Measurements from ENCODE around the gene LGALS7.
A peak's percentile ranks its signal among the peaks of the same experiment; 100 is the strongest.
"Not testable (repeated sequence)": the region's sequence is repeated elsewhere in the genome, so short reads cannot be mapped to it uniquely, and the experiment has no call there.

Gene LGALS7

DNA sequence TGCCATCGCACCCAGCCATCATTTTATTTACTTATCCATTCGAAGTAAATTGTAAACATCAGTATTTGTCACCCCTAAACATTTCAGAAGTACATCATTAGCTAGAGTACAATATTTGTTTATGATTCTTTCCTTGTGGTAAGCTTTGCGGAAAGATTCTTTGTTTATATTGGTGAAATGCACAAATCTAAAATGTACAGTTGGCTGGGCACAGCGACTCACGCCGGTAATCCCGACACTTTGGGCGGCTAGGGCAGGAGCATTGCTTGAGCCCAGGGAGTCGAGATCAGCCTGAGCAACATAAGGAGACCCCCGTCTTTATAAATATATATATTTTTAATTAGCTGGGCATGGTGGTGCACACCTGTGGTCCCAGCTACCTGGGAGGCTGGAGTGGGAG, 25.8 kb upstream of the LGALS7 start:
- no peak for DNase-seq

DNA sequence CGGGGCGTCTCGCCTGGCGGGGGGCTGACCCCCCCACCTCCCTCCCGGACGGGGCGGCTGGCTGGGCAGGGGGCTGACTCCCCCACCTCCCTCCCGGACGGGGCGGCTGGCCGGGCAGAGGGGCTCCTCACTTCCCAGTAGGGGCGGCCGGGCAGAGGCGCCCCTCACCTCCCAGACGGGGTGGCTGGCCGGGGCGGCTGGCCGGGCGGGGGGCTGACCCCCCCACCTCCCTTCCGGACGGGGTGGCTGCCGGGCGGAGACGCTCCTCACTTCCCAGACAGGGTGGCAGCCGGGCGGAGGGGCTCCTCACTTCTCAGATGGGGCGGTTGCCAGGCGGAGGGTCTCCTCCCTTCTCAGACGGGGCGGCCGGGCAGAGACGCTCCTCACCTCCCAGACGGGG, 24.5 kb upstream of the LGALS7 start:
- DNase-seq = not testable (repeated sequence)

DNA sequence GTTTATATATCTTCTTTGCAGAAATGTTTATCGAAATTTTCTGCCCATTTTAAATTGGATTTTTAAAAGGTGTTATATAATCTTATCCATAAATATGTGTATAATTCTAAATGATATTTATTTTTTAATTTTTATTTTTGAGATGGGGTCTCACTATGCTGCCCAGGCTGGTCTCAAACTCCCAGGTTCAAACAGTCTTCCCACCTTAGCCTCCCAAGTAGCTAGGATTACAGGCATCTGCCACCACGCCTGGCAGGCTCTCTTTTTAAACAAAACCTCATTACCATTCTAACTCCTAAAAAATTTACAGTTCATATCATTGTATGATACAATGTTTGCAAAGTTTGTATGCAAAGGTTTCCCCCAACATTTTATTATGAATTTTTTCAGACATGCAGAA, 22.8 kb upstream of the LGALS7 start:
- DNase-seq = no peak

DNA sequence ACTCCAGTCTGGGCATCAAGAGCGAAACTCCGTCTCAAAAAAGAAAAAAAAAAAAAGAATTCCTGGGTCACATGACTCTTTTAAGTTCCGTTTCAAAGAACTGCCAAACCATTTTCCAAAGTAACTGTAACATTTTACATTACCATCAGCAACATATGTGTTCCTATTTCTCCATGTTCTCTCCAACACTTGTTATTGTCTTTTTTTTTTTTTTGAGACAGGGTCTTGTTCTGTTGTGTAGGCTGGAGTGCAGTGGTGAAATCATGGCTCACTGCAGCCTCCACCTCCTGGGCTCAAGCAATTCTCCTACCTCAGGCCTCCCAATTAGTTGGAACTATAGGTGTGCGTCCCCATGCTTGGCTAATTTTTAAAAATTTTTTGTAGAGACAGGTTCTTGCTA, 22.2 kb upstream of the LGALS7 start:
- DNase-seq = no peak

DNA sequence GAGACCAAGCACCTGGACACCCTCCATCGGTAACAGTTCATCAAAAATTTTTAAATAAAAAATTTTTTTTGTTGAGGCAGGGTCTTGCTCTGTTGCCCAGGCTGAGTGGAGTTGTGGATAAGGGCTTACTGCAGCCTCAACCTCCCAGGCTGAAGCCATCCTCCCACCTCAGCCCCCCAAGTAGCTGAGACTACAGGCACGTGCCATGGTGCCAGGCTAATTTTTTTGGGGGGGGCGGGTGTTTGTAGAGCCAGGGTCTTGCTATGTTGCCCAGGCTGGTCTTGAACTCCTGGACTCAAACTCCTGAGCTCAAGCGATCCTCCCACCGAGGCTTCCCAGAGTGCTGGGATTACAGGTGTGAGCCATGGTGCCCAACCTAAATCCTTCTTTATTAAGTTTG, 20.4 kb upstream of the LGALS7 start:
- no peak for DNase-seq

DNA sequence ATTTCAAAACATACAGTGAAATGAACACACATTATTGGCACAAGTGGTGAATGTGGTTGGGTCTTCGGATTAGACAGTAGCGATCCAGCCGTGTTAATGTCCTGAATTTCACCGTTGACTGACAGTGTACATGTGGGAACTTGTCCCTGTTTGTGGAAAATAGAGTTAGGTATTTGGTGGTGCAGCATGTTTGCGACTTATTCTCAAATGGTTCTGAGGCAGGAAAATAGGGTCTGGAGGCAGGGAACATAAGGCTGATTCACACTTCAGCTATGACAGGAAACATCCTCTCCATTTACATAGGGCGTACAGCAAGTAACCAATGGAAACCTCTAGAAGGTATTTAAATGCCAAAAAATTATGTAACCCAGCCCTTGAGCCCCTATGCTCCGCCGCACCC, 19.9 kb upstream of the LGALS7 start:
- peak; percentile 52 for DNase-seq

DNA sequence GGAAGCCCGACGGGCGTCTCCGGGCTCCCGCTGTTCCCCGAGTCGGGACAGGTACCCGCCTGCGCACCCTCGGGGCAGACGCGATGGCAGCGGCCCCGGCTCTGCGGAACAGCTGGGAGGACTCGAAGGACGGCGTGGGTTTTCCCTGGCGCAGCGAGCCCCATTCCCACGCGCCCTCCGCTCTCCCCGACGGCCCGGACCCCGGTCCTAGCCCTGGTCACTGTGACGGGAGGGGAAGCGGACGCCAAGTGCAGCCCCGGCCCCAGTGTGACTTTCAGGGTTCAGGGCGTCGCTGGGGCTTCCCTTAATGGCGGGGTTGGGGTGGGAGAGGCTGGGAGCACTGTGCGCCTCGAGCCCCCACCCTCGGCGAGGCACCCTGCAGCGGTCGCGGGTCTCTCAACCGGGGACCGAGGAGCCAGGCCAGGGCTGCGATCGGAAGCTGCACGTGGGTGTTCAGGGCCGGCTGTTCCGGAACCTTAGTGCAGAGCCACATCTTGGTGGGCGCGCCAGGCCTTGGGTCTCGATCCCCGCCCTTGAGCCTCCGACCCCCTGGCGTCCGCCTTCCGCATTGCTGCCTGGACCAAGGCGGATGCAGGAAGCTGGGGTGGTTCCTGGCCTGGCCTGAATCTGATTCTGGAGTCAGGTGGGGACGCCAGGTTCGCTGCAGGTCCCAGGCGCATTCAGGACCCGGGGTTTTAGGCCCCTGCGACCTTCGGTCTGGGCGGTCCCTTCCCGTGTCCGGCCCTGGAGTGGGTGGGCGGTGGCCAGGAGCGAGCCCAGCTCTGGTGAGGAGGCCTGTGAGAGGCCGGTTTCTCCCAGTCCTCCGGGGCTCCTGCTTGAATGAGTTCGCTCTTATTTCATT, 19.2 kb upstream of the LGALS7 start:
- DNase-seq = peak; percentile 32

DNA sequence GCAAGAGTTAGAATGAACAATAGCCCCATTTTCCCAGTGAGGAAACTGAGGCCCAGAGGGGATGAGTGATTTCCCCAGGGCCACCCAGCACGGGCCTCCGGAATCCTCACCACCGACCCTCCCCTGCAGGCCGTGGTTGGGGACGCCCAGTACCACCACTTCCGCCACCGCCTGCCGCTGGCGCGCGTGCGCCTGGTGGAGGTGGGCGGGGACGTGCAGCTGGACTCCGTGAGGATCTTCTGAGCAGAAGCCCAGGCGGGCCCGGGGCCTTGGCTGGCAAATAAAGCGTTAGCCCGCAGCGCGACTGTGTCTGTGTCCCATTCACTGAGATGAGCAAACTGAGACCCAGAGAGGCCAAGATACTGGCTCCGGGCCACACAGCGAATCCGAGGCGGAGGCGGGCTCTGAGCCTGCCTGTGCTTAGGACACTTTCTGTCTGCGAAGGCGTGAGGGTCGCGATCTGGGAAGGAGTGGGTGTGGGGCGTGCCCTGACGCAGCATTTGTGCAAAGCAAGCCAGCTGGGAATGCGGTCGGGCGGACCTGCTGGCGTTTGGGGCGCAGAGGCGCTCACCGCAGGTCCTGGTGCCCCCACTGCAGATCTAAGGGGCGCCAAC, 18.2 kb upstream of the LGALS7 start:
- DNase-seq = not testable (repeated sequence)

DNA sequence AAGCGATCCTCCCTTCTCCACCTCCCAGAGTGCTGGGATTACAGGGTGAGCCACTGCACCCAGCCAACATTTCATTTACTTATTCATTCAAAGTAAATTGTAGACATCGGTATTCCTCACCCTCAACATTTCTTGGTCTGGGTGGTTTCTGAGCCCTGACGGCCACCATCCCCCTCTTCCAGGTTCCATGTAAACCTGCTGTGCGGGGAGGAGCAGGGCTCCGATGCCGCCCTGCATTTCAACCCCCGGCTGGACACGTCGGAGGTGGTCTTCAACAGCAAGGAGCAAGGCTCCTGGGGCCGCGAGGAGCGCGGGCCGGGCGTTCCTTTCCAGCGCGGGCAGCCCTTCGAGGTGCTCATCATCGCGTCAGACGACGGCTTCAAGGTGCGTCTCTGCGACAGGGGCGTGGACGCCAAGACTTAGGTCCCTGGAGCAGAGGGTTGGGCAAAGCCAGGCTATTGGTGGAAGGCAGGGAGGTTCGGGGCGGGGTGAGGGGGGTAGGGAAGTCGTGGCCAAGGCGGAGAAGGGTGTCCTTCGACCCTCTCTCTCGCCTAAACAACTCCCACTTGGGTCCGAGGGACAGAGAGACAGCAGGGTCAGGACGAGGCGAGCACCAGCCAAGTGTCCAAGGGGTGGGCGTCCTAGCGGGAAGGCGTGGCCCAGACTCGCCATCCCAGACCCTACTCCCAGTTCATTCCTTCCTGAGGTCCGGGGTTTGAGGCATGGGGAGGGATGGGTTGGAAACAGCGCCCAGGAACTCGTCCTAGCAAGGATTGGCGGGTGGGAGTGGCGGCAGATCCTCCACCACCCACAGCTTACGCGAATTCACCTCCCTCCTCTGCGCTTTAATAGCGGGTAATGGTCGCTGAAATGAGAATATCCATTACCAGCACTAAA, 17.4 kb upstream of the LGALS7 start:
- DNase-seq = not testable (repeated sequence)

DNA sequence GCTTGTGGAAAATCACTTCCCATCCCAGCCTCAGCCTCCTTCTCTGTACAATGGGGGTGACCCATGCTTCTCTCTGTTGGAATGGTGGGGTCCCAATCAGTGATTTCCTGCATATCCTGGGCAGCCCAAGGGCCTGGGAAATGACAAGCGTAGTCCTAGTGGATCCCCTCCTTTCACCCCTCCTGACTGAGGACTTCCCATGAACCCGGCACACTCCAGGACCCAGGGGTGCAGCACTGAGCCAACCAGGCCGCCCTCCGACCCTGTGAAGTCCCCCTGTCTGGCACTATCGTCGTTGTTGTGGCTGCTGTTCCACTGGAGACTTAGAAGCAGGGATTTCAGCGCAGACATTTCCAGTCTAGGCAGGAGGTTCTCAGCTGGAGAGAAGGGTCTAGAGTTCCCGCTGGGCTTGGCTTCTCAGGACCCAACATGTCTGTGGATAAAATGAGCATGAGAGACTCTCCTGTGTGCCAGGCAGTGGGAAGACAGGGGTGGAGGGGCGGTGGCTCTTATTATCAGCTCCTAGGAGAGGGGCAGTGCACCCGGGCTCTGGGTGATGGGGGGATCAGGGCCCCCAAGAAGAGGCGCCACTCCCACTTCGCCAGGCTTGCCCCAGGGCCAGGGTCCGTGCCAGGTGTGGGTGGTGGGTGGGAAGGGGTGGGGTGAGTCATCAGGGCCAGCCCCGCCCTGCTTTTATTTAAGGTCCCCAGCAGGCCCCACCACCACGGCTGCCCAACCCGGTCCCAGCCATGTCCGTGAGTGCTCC, 15.3 kb upstream of the LGALS7 start, which contains the start of gene LGALS7B:
LGALS7B (plus strand) TSS at position 723 of the 766 bp plus-strand sequence; CDS start at position 750, 27 bp downstream.
- DNase-seq = peak; percentile 13

DNA sequence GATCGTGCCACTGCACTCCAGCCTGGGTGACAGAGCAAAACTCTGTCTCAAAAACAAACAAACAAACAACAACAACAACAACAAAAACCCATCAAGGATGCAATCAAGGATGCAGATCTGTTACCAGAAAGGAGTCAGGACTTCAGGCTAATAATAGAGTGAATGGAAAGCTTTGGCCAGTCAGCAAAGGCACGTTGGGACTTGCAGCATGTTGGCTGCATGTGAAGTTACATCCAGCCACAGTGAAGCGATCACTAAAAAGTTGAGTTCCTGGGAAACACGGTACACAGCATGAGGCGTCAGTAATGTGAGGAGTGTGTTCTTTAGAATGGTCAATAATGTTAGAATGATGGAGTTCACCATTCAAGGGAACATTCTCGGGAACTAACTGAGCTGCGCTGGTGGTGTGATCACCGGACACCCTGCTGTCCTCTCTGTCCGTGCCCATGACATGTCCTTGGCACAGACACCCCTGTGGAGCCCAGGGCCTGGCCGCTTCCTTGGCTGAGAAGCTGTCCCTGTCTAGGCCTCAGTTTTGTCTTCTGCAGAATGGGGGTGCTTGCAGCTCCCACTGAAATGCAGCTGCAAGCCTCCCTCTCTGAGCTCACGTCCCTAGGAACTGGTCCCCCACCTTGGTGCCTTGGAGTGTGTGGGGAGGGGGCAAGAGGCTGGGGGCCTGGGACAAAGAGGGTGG, 13.4 kb upstream of the LGALS7 start:
- no peak for DNase-seq

DNA sequence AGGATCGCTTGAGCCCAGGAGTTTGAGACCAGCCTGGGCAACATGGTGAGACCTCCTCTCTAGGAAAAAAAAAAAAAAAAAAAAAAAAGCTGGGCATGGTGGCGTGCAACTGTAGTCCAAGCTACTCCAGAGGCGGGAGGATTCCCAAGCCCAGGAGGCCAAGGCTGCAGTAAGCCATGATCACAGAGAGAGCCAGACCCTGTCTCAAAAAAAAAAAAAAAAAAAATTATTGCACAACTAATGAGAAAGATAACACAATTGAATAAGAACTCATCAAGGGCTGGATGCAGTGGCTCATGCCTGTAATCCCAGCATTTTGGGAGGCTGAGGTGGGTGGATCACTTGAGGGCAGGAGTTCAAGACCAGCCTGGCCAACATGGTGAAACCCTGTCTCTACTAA, 12.7 kb upstream of the LGALS7 start:
- not testable (repeated sequence) for DNase-seq

DNA sequence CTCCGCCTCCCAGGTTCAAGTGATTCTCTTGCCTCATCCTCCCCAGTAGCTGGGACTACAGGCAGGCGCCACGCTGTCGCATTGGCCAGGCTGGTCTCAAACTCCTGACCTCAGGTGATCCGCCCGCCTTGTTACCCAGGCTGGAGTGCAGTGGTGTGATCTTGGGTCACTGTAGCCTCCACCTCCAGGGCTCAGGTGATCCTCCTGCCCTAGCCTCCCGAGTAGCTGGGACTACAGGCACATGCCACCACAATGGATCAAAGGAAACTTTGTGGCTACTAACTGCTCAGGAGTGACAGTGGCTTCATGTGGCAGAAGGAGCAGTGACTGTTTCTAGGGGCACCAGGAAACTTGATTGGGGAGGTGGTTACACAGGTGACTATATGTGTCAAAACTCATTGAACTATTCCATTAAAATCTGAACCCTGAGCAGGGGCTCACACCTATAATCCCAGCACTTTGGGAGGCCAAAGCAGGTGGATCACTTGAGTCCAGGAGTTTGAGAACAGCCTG, 11.9 kb upstream of the LGALS7 start:
- DNase-seq = no peak

DNA sequence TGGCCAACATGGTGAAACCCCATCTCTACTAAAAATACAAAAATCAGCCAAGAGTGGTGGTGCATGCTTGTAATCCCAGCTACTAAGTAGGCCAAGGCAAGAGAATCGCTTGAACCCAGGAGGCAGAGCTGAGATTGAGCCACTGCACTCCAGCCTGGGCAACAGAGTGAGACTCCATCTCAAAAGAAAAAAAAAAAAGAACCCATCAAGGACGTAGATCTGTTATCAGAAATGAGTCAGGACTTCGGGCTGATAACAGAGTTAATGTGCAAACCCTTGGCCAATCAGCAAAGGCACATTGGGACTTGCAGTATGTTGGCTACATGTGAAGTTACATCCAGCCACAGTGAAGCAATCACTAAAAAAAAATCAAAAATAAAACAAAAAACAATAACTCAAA, 10.9 kb upstream of the LGALS7 start:
- no peak for DNase-seq

DNA sequence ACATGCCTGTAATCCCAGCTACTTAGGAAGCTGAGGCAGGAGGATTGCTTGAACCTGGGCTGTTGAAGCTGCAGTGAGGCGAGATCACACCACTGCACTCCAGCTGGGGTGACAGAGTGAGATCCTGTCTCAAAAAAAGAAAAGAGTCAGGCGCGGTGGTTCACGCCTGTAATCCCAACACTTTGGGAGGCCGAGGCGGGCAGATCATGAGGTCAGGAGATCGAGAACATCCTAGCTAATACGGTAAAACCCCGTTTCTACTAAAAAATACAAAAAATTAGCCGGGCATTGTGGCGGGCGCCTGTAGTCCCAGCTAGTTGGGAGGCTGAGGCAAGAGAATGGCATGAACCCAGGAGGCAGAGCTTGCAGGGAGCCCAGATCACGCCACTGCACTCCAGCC, 8.9 kb upstream of the LGALS7 start:
- not testable (repeated sequence) for DNase-seq

DNA sequence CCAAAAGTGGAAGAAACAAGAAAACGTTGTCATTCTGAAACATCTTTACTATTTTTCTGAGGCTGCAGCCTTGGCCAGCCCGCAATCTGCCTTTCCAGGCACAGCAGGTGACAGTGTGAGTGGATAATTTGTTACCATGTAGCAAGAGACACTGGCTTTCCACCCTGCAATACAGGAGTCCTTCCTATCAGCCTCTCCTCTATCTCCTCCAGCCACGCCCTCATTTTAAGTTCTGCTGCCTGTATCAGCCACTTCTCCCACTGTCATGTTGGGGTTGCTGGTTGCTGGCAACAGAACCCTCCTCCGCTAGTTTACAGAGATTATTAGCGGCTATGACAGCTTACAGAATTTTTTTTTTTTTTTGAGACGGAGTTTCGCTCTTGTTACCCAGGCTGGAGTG, 7.7 kb upstream of the LGALS7 start:
- DNase-seq = no peak

DNA sequence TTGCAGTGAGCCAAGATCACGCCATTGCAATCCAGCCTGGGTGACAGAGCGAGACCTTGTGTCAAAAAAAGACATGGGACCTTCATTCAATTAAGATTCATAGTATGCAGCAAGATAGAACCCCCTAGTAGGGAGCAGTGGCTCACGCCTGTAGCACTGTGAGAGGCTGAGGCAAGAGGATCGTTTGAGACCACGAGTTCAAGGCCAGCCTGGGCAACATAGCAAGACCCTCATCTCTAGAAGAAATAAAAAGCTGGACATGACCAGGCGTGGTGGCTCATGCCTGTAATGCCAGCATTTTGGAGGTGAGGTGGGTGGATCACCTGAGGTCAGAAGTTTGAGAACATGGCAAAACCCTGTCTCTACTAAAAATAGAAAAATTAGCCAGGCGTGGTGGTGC, 7.1 kb upstream of the LGALS7 start:
- no peak for DNase-seq

DNA sequence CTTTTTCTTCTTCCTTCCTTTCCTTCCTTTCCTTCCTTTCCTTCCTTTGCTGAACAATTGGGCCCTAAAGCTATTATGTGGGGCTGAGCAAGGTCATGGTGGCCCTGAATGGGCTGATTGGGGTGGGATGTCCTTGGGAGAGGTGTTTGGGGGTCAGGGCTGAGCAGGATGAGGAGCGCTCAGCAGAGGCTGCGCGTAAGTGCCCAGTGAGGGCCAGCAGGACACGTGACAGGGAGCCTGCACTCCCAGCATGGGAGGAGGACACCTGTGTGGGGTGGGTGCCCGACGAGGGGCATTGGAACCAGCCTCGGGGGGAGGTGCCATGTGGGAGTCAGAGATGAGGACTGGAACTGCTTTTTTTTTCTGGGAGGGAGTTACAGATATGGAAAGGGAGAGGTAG, 5.4 kb upstream of the LGALS7 start:
- no peak for DNase-seq

DNA sequence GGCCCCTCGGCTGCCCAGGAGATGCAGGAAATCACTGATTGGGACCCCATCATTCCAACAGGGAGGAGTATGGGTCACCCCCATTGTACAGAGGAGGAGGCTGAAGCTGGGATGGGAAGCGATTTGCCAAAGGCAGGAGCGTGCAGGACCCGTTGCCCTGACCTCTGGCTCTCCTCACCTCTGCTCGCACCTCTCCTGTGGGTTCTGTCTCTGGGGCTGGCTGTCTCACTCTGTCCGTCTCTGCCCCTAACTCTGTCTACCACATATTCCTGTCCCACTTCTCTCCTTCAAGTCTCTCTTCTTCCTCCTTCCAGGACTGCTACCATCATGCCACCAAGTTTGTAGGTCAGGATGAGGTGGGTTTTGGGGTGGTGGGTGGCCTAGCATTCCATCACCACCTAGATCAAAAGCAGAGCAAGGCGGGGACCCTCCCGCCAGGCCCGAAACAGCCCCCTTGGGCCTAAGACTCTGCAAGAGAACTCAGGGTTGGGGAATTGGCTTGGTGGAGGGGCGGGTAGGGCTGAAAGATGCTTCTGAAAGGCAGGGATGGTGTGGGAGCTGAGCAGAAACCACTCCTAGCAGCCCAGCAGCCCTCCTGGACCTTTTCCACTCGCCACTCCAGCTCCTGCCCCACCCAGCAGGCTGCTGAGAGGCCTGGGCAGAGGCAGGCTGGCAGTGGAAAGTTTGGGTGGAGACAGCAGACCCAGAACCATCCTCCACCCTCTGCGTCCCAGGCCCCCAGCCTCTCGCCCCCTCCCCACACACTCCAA, 1.0 kb upstream of the LGALS7 start:
- DNase-seq = no peak

DNA sequence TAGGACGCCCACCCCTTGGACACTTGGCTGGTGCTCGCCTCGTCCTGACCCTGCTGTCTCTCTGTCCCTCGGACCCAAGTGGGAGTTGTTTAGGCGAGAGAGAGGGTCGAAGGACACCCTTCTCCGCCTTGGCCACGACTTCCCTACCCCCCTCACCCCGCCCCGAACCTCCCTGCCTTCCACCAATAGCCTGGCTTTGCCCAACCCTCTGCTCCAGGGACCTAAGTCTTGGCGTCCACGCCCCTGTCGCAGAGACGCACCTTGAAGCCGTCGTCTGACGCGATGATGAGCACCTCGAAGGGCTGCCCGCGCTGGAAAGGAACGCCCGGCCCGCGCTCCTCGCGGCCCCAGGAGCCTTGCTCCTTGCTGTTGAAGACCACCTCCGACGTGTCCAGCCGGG, 1.7 kb downstream of the LGALS7 start:
- not testable (repeated sequence) for DNase-seq

DNA sequence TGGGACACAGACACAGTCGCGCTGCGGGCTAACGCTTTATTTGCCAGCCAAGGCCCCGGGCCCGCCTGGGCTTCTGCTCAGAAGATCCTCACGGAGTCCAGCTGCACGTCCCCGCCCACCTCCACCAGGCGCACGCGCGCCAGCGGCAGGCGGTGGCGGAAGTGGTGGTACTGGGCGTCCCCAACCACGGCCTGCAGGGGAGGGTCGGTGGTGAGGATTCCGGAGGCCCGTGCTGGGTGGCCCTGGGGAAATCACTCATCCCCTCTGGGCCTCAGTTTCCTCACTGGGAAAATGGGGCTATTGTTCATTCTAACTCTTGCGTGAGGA, 2.4 kb downstream of the LGALS7 start:
- not testable (repeated sequence) for DNase-seq

All from eye (tissue), 1 donor.